Measurements from ENCODE around the gene BTBD10. TPM values are rescaled to one million over a fixed set of nuclear protein-coding genes. Genes with fewer than 3 reads are reported as not detected.

BTBD10 gene
- polyA plus RNA-seq, 1 donor from 2014 or later, result 143 TPM

DNA sequence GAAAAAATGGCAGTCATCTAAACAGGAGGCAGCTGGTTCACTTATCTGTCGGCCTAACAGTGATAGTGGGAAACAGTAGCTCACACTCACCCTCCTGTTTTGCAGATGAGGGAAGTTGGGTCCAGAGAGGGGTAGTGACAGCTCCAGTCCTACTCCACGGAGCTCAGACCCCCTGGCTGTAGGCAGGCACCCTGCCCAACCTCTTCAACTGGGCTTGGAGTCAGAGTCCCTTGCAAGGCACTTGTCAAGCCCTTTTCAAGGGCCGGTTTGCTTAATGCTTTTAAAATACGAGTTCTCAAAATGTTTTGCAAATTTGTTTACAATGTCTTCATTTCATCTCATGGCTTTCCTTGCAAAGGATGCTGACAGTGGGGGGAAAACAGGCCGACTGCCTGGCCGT lies 110.3 kb downstream of the BTBD10 start:
- Histone ChIP-seq H3F3A (ENCODE audit: insufficient read depth, low read length, poor library complexity, severe bottlenecking) (no peaks in the 10 kb centered on the region), H3K79me2 (replicated peaks; ENCODE audit: insufficient read depth, low read length) (no peaks in the 10 kb centered on the region), H3K27me3 (ENCODE audit: insufficient read depth, low read depth, low read length) (no peaks in the 10 kb centered on the region), H3K9ac (ENCODE audit: low read length) (no peak overlapping the region), H3K9me3 (ENCODE audit: low read length) (no peaks in the 10 kb centered on the region), H3K36me3 (ENCODE audit: insufficient read depth, low read length) (no peaks in the 10 kb centered on the region), H3K27ac (ENCODE audit: low read length) (no peak overlapping the region), H3K4me2 (ENCODE audit: low read length) (no peak overlapping the region), H4K20me1 (ENCODE audit: insufficient read depth) (no peaks in the 10 kb centered on the region), H3K4me3 (ENCODE audit: low read length) (no peak overlapping the region), H2AFZ (ENCODE audit: low read depth, low read length) (no peak overlapping the region), H3K9me2 (ENCODE audit: insufficient read depth, low read length) (no peaks in the 10 kb centered on the region)
- TF ChIP-seq TAF1 (IDR thresholded peaks at IDR 0.05; ENCODE audit: low read depth), result no peak
- TF ChIP-seq, protein P1, sequence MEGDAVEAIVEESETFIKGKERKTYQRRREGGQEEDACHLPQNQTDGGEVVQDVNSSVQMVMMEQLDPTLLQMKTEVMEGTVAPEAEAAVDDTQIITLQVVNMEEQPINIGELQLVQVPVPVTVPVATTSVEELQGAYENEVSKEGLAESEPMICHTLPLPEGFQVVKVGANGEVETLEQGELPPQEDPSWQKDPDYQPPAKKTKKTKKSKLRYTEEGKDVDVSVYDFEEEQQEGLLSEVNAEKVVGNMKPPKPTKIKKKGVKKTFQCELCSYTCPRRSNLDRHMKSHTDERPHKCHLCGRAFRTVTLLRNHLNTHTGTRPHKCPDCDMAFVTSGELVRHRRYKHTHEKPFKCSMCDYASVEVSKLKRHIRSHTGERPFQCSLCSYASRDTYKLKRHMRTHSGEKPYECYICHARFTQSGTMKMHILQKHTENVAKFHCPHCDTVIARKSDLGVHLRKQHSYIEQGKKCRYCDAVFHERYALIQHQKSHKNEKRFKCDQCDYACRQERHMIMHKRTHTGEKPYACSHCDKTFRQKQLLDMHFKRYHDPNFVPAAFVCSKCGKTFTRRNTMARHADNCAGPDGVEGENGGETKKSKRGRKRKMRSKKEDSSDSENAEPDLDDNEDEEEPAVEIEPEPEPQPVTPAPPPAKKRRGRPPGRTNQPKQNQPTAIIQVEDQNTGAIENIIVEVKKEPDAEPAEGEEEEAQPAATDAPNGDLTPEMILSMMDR (IDR thresholded peaks at IDR 0.05; ENCODE audit: poor library complexity, severe bottlenecking), result no peak
- TF ChIP-seq POLR2AphosphoS5 (IDR thresholded peaks at IDR 0.05), result no peak
- TF ChIP-seq, protein P2, sequence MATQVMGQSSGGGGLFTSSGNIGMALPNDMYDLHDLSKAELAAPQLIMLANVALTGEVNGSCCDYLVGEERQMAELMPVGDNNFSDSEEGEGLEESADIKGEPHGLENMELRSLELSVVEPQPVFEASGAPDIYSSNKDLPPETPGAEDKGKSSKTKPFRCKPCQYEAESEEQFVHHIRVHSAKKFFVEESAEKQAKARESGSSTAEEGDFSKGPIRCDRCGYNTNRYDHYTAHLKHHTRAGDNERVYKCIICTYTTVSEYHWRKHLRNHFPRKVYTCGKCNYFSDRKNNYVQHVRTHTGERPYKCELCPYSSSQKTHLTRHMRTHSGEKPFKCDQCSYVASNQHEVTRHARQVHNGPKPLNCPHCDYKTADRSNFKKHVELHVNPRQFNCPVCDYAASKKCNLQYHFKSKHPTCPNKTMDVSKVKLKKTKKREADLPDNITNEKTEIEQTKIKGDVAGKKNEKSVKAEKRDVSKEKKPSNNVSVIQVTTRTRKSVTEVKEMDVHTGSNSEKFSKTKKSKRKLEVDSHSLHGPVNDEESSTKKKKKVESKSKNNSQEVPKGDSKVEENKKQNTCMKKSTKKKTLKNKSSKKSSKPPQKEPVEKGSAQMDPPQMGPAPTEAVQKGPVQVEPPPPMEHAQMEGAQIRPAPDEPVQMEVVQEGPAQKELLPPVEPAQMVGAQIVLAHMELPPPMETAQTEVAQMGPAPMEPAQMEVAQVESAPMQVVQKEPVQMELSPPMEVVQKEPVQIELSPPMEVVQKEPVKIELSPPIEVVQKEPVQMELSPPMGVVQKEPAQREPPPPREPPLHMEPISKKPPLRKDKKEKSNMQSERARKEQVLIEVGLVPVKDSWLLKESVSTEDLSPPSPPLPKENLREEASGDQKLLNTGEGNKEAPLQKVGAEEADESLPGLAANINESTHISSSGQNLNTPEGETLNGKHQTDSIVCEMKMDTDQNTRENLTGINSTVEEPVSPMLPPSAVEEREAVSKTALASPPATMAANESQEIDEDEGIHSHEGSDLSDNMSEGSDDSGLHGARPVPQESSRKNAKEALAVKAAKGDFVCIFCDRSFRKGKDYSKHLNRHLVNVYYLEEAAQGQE (IDR thresholded peaks at IDR 0.05; ENCODE audit: borderline replicate concordance), result no peak
- no peak for TF ChIP-seq EP300 (conservative IDR thresholded peaks at IDR 0.05; ENCODE audit: poor library complexity, severe bottlenecking)

- Histone ChIP-seq H3K4me3 (ENCODE audit: low read length) (no peak overlapping the region), H3K9me2 (ENCODE audit: insufficient read depth, low read length) (no peaks in the 10 kb centered on the region), H3K9me3 (ENCODE audit: low read length) (no peaks in the 10 kb centered on the region), H3K9ac (ENCODE audit: low read length) (no peak overlapping the region), H3K27ac (ENCODE audit: low read length) (no peak overlapping the region), H2AFZ (ENCODE audit: low read depth, low read length) (no peak overlapping the region), H3F3A (ENCODE audit: insufficient read depth, low read length, poor library complexity, severe bottlenecking) (no peaks in the 10 kb centered on the region), H3K79me2 (replicated peaks; ENCODE audit: insufficient read depth, low read length) (no peaks in the 10 kb centered on the region), H3K27me3 (ENCODE audit: insufficient read depth, low read depth, low read length) (no peaks in the 10 kb centered on the region), H3K4me2 (ENCODE audit: low read length) (no peak overlapping the region), H3K36me3 (ENCODE audit: insufficient read depth, low read length) (no peaks in the 10 kb centered on the region), H4K20me1 (ENCODE audit: insufficient read depth) (no peaks in the 10 kb centered on the region)
- TF ChIP-seq, protein P2 (IDR thresholded peaks at IDR 0.05; ENCODE audit: borderline replicate concordance), result no peak
- TF ChIP-seq, protein P1 (IDR thresholded peaks at IDR 0.05; ENCODE audit: poor library complexity, severe bottlenecking), result no peak
- TF ChIP-seq RAD21 (conservative IDR thresholded peaks at IDR 0.05) (no peak), SMC3 (conservative IDR thresholded peaks at IDR 0.05; ENCODE audit: poor library complexity) (no peak), TAF1 (IDR thresholded peaks at IDR 0.05; ENCODE audit: low read depth) (no peak), POLR2AphosphoS5 (IDR thresholded peaks at IDR 0.05) (no peak), EP300 (conservative IDR thresholded peaks at IDR 0.05; ENCODE audit: poor library complexity, severe bottlenecking) (no peak), EZH2 (IDR thresholded peaks at IDR 0.05; ENCODE audit: borderline replicate concordance, insufficient read depth, low read length, poor library complexity, severe bottlenecking) (no peak), MXI1 (conservative IDR thresholded peaks at IDR 0.05; ENCODE audit: poor library complexity, severe bottlenecking) (no peak)
Measured at GRCh38 chr11:13349581-13349980, 113.4 kb downstream of the BTBD10 start.

Data from neural cell (in vitro differentiated cells).